Occipital lobe (tissue), 2 donors: ENCODE data around the gene NCAM2. TPM values are rescaled to one million over a fixed set of nuclear protein-coding genes. Genes with fewer than 3 reads are reported as not detected.

Experiments
- DNase-seq: peaks from one replicate; lab custom pipeline; 2025; lab: John Stamatoyannopoulos, UW
- total RNA-seq: library from RNA; depleted of rRNA; stranded (reverse); fragments of >200 nt; gene quantifications from one replicate; pipeline ENCODE4 v1.2.3, GENCODE V29; 2014

Gene NCAM2
- total RNA-seq, 1 donor from 2014 or later: 82.8 TPM

DNA sequence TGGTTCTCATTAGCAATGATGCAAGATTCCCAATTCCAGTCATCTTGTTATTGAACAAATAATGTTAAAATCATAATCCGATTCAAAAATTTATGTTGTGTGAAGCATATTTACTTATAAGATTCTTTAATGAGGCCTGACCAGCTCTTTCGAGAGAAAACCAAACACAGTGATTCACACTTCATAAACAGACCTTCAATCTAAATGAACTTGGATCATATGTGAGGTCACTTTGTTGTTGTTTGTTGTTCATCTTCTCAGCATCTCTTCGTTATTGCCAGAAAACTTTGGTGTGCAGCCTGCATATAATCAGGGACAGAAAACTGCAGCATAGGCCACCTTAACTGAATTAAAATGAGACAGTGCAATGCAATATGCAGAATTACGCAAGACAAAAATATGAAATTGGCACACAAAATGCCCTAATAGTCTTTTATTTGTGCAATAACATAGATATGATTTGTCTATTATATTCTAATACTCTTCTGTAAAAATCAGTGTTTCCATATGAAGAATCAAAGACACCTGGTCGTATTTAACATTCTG, 30.1 kb downstream of the NCAM2 start:
- DNase-seq: no peak

DNA sequence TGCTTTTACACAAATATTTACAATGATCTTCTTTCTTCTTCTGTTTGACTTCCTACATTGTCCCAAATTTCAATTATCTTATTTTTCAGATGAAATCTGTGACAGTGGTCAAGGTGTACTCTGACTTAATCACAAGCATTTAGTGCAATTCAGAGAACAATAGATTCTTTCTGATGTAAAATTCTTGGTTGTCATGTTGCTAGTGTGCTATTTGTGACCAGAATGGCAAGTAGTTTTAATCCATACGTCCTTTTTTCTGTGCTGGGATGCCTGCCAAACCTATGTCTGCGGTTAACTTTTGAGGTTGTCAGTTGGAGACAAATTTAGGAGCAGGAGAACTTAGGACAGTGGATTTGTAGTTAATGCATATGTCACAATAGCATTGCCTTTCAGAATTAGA, 31.0 kb downstream of the NCAM2 start:
- DNase-seq: no peak

DNA sequence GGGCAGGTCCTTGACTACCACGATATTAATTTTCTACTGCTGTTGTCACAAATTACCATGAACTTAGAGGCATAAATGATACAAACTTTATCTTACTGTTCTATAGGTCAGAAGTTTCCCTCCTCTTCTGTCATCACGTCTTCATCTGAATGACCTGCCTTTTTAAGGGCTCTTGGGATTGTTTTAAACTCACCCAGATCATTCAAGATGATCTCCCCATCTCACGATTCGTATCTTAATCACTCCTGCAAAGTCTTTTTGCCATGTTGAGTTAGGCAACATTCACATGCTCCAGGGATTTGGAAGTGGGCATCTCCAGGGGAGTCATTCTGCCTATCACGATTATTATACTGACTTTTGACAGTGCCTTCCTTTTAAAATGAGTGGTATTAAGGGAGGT, 32.1 kb downstream of the NCAM2 start:
- DNase-seq: no peak

DNA sequence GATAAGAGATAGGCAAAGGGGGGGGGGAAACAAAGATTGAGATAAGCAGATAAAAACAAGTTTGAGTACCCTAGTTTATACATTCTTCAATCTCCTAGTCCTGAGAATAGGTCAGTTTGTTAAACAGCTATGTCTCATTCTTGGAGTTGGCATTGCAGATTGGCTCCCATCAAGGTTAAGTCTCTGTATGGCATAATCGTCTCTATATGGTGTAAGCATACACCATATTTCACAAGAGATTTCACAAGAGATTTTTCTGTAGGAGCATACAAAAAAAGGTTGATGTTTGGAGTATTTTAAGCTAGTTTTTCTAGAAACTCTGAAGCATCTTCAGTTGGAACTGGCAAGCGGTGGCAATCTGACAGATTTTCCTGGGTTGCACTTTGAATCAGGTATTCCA, 35.8 kb downstream of the NCAM2 start:
- DNase-seq: no peak

DNA sequence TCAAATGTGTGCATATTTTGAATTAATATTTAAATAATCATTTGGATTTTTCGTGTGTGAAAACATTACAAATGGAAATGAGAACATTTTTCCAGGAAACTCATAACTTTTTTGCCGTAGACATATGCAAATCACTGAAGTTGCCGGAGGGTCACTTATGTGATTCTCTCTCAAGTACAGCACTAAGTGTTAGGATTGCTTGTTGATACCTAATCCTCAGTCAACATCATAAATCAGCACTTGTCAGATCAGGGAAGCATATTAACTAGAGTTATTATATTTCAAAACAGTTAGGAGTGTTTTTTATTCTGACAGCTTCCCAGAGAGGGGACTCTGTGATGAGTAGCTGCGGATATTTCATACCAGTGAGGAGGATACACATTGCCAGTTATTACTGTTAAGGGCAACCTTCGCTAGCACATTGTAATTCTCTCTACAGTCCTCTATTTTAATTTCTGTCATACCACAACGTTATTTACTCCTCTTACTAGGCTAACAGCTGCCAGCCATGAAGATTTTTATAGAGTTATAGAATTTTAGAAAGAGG, 41.5 kb downstream of the NCAM2 start:
- DNase-seq: no peak

DNA sequence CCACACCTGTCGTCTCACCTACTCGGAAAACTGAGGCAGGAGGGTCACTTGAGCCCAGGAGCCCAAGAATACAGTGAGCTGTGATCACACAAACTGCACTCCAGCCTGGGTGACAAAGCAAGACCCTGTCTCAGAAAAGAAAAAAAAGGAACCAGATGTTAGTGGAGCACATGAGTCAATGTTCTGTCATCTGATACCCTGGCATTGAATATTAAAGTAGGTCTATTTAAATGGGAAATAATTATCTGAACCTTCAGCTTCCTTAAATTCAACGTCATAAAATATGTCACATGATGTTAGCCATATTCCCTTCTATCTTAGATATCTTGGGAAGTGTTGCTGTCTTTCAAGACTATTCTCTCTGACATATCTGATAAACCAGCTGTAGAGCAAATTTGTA, 47.3 kb downstream of the NCAM2 start:
- no peak for DNase-seq

DNA sequence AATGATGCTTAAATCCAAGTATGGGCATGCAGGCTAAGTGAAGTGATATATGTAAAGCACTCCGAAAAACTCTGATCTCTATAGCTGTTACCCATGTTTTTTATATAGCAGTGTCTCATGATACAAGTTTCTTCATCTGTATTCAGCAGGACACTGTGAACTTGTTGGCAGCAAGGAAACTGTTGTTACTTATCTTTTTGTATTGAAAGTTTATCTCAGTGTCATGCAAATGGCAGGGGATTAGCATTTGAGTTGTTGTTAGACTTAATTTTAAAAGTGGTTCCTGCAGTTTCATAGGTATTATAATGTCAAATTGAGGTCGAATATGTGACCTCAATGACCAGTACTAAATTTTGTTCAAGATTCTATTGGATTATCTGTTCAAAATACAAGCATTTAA, 47.9 kb downstream of the NCAM2 start:
- no peak for DNase-seq

DNA sequence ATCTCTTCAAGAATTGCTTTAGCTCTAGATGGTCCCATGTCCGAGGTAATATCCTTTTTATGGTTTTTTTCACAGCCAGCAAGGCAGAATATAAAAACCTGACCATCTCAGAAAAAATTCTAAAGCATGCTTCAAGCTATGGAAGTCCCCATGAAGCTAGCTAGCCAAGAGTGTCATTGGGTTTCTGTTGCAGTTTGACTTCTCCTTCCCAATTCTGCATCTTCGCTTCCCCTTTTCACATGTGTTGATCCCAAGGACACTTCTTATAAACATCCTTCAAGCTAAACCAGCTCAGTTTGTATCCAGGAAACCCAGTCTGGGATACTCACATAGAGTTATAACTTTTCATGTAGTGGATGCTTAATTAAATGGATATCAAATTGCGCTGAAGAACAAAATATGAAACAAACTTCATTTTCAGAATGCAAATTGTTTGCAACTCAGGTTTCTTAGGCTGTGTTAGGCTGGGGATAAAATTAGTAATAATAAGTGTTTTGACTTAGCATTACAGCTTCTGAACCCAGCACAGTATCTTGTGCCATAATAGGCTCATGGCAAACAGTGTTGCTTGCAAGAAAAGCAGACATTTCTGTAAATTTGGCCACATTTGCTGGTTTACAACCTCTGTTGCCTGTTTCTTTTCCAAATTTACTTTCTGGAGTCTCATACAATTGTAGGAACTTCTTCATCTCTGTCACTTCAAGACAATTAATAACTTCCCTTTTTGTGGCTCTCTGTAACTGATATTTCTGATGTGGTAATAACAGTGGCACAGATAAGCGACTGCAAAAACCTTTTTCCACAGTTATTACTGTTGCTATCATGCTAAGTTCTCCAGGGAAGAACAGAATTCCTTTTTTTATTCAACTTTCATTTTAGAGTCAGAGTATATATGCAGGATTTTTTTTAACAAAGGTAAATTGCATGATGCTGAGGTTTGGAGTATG, 53.2 kb downstream of the NCAM2 start:
- DNase-seq: no peak

DNA sequence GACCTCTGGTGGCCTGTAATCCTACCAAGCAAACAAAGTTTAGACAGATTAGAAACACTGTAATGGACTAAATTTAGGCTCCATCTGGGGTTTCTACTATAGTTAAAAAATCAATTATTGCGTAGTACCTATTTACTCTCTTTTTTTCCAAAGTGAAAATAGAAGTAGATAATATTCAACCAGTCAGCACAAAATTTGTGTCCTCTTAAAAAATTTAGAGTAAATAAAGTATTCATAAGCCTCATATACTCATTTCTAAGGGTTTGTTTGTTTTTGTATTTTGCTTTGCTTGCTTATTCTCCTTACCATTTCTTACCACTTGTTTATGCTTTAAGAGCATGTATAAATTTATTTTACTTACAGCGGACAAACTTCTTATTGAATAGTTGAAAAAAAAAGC, 54.5 kb downstream of the NCAM2 start:
- no peak for DNase-seq

DNA sequence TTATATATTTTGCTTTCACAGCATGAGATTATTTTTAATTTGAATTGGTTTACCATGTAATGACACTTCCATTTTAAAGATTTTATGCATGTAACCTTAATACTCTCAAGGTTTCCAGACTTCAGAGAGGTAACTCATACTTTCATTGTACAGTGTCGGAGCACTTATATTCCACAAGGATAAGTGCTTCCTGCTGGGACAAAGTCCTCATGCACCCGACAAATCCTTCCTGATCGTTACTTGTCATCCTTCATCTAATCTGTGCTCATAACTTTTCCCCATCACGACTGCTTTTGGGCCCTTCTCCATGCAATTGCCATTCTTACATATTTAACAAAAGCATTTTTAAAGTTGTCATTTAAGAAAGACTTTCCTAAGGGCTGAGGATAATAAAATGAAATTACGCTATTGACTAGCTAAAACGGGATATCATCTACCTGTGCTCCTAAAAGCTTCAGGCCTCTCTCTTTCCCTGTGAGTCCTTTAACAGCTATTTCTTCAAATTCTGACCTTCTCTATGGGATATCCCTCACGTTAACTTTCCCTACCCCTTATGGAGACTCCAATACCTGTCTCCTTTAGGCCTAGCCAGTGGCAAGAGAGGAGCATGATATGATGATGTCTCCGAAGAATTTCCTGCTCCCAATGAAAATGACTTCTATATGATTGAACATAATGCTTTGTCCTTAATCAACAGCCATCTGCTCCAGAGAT, 59.3 kb downstream of the NCAM2 start:
- DNase-seq: no peak

DNA sequence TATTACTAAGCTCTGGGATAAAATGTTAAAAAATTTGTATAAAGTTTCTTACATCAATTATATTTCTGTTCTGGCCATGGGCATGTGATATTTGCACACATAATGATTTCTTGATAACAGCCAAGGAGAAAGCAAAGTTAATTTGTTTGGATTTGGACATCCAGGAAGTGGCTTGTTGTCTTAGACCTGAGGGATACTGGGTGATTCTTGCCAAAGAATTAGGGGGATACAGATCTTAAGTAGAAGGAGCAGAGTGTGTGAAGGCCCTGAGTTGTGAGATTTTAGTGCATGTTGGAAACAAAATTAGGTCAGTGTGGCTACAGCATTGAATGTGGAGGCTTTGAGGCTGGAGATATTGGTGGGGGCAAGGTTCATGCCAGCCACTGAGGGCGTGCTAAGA, 65.6 kb downstream of the NCAM2 start:
- no peak for DNase-seq

DNA sequence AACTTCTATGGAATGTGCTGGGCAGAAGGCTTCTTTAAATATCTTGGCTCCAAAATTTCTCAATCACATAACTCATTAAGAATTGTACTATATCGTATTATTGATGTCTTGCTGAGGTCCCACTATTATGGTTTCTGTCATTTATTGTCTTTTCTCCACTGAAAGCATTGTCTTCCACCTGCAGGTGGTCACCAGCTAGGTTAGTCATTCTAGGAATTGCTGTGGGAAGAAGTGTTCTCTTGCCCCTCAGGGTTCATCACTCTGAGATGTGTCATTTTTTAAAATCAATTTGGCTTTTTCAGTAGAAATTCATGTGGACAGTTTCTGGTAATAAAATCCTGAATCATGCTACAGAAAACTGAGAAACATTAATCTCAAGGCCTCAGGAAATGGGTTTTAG, 66.1 kb downstream of the NCAM2 start:
- DNase-seq: no peak

DNA sequence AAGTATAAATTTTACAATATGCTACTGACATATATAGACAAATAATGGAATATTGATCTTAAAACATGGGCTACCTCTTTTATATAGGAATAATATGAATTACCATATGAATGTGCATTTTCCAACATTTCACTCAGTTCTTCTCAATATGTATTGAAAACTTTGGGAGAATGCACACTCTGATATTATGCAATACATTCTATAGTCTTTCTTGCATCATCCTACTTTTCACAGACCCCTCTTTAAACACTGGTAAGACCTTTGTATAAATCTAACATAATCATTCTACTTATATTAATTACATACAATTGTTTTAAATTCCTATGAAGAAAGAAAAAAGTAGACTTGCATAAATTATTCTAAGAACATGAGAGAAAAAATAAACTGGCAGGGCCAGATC, 69.2 kb downstream of the NCAM2 start:
- DNase-seq: no peak

DNA sequence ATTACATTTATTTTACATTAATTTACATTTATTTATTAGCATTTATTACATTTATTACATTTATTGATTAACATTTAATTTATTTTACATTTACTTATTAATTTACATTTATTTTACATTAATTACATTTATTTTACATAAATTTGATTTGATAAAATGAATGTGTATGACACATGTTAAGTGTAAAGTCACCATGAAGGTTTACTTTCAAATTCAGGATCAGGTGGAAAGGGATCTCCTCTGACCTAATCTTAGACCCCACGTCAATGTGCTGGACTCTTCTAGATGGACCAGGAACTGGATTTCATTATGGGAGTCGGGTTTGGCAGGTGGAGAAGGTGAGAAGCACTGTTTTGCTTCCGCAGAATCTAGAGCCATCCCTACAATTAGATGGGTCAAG, 76.1 kb downstream of the NCAM2 start:
- no peak for DNase-seq

DNA sequence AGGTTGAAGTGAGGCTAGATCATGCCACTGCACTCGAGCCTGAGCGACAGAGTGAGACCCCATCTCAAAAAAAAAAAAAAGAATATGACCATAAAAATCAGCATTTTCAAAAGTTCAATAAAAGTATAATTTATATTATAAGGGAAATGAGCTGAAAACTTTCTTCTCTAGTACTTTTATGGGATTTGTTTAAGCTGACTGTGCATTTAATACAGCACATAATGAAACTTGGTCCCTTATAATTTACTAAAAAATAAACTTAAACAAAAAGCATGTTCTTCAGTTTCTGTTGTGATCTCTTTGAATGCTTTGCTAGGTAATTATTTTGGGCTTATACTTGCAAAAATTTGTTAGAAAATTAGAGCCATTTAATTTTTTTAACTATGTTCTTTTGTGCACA, 77.8 kb downstream of the NCAM2 start:
- no peak for DNase-seq

DNA sequence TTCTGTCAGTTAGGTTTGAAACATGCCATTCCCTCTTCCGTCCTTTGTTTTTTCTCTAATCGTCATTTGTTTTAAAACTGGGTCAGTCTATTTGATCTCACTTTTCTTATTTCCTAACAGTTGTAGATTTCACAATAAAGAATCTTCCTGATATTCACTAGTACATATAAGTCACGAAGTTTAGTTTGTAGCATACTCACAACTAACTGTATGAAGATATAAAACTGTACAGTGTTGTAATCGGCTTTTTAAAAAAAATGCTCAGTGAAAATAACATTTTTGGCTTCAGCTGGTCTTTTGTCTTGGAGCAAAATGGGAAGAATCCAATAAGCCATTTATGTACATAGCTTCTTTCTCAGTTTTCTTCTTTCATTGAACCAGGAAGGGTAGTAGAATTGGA, 78.3 kb downstream of the NCAM2 start:
- no peak for DNase-seq

DNA sequence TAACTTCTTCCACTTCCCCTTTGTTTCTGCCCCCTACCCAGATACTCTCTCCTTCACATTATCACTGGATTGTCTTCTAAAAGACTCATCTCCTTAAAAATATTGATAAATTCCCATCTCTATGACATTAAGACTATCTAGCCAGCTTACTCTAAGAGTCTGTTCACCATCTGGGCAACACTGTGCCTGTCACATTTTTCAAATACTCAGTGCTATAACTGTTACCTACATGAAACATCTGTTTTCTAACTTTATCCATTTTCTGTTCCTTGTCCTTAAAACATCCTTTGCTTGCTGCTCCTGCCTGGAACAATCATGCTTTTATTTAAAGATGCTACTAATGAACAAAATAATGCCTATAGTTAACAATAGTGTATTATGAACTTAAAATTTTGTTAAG, 81.4 kb downstream of the NCAM2 start:
- no peak for DNase-seq

DNA sequence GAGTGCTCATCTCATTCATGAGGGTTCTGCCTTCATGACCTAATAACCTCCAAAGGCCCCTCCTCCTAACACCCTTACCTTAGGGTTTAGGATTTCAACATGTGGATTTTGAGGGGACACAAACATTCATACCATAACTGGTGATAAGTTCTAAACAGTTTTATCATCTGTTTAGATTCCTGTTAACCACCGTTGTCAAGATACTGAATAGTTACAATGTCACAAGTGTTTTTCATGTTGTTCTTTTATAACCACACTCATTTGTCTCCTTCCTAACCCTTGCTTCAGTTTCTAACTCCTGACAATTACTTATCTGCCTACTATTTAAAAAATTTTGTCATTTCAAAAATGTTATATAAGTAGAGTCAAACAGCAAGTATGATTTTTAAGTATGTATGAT, 86.0 kb downstream of the NCAM2 start:
- DNase-seq: no peak

DNA sequence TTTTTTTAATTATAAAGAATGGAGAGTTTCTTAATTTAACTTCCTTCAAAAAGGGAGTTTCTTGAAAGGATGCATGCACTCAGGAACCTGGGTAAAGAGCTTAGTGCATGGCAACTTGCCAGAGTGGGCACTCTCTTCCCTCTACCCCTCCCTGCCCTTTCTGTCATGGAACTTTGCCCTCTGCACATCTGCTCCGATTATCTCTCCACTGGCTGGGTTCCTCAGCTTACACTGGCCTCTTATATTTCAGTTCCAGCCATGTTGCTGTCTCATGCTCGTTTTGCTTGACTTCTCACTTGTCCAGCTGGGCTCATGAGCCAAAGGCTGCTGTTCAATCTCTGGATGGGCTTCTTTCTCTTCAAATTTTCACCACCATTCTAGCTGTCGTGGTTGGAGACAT, 87.0 kb downstream of the NCAM2 start:
- DNase-seq: no peak

DNA sequence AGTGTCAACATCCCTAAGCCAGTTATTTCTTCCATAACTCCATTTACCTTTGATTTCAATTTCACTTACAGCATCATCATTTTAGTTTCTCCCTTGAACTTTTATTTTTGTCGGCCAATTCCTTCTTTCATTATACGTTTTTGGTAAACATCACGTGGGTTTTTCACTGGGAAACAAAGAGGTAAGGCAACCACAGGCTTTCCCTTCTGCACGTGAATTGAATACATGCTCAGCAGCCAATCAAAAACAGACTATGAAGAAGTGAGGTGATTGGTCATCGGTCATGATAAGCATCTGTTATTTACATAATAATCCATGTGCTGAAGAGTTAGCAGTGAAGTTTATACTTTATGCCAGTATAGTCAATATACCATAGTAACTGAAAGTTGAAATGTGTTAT, 98.7 kb downstream of the NCAM2 start:
- DNase-seq: no peak

DNA sequence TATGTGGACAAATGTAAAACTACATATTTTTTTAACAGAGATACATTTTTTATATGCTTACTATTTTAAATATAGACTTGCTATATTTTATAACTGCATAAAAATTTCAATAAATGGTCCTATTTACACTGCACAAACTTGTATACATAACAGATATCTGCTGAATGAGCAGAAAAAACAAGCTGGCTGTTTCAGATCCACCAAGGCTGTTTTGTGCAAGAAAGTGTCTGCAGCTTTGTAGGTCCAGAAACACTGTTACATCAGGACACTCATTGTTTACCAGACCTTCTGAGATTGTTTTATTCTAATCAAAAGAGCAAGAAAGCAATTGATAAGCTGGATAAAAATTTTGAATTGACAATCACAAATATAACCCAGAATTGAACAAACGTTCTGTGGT, 99.3 kb downstream of the NCAM2 start:
- no peak for DNase-seq

DNA sequence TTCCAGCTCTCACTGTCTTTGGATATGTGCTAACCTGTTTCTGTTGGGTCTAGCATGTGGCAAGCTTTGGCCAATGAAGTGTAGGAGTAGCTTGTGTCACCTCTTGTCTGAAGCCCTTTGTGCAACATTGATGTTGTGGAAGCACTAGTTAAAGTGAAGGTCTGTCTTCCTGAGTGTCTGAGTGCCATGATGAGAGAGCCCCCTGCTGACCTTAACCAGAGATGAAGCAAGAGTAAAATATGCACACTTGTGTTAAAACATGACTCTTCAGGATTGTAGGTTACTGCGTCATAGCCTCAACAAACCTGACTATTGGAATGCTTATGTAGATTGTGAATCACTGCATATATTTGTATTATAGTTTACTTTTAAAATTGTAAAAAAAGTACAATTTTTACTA, 103.7 kb downstream of the NCAM2 start:
- DNase-seq: peak; percentile 34
